Esophagus muscularis mucosa (tissue), 3 donors: ENCODE data around the gene KIF17.

Experiments
- CTCF ChIP-seq, 3 experiments: fragments of 200-600 bp in 2 of 3; fragments of 450-650 bp in 1 of 3; sonication (generic) in 2 of 3; IDR thresholded peaks; one replicate each; pipeline ENCODE4 v1.5.1; 2017 to 2019; ENCODE audit warnings: antibody characterized with exemption in 3 of 3, mild to moderate bottlenecking in 2 of 3, moderate library complexity in 1 of 3
- POLR2A ChIP-seq: fragments of 450-650 bp; IDR thresholded peaks from one replicate; pipeline ENCODE4 v1.6.1; 2017; ENCODE audit warnings: antibody characterized with exemption, moderate library complexity, mild to moderate bottlenecking, low read depth

DNA sequence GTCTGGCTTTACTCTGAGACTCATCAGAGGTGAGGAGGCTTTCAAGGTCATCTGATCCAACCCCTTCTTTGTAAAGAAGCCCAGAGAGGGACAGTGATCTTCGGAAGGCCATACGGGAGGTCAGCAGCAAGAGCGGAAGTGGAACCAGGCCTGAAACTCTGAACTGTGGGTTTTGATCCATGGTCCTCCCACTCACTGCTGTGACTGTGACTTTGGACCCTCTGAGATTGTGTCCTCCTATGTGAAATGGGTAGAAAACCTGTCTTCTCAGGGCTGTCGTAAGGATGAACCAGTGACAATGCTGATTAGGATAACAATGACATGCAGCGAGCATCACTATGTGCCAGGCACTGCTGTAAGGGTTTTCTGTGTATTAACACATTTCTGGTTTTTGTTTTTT lies 46.9 kb downstream of the KIF17 start:
- TF ChIP-seq POLR2A (no peak), CTCF (IDR thresholded peaks at IDR 0.05) (no peak)
